Lung (tissue), 12 donors: Measurements from ENCODE around the gene ITPR1. TPM values are rescaled to one million over a fixed set of nuclear protein-coding genes. Genes with fewer than 3 reads are reported as not detected.

Source experiments
- ATAC-seq: fragments of 200-7000 bp; cut with Tn5 transposase; one replicate; pipeline ENCODE4 v1.9.1; 2020; ENCODE audit warnings: moderate number of reproducible peaks; ENCODE audit not compliant: insufficient read depth, low FRiP score
- DNase-seq, 3 donors: peaks; one replicate each; pipeline ENCODE4 v3.0.0-alpha.2; 2013 to 2017
- H3K27ac ChIP-seq, 2 donors: one replicate each; pipeline ENCODE4 v1.5.1; 2013; ENCODE audit warnings: mild to moderate bottlenecking in 2 of 2, moderate library complexity in 2 of 2, control low read depth in 1 of 2, inconsistent platforms in 1 of 2, low read depth in 1 of 2, low read length in 1 of 2
- H3K27me3 ChIP-seq, 3 donors: one replicate each; pipeline ENCODE4 v1.5.1; 2013; ENCODE audit warnings: low read length in 2 of 3; ENCODE audit not compliant: control insufficient read depth in 3 of 3, insufficient read depth in 3 of 3
- H3K36me3 ChIP-seq, 4 donors: one replicate each; pipeline ENCODE4 v1.5.1; 2013; ENCODE audit warnings: low read length in 4 of 4, mild to moderate bottlenecking in 1 of 4, moderate library complexity in 1 of 4; ENCODE audit not compliant: control insufficient read depth in 4 of 4, insufficient read depth in 4 of 4
- H3K4me1 ChIP-seq, 5 donors: one replicate each; pipeline ENCODE4 v1.5.1; 2013; ENCODE audit warnings: low read length in 5 of 5, mild to moderate bottlenecking in 2 of 5, moderate library complexity in 1 of 5; ENCODE audit not compliant: control insufficient read depth in 5 of 5, insufficient read depth in 5 of 5
- H3K4me3 ChIP-seq: one replicate; pipeline ENCODE4 v1.5.1; 2013; ENCODE audit warnings: mild to moderate bottlenecking, control low read depth, moderate library complexity
- H3K9ac ChIP-seq, 2 donors: one replicate each; pipeline ENCODE4 v1.5.1; 2013; ENCODE audit warnings: low read length in 2 of 2, control low read depth in 1 of 2; ENCODE audit not compliant: insufficient read depth in 1 of 2
- H3K9me3 ChIP-seq, 4 donors: one replicate each; pipeline ENCODE4 v1.5.1; 2013; ENCODE audit warnings: low read length in 3 of 4, mild to moderate bottlenecking in 1 of 4, moderate library complexity in 1 of 4; ENCODE audit not compliant: control insufficient read depth in 4 of 4, insufficient read depth in 3 of 4
- CTCF ChIP-seq: IDR thresholded peaks from 2 replicates; pipeline ENCODE4 v1.5.1; 2012; ENCODE audit warnings: mild to moderate bottlenecking; ENCODE audit errors: control extremely low read depth, extremely low read depth
- WGBS, 2 donors: extraction: QIAGEN DNeasy Blood & Tissue Kit; methylation state at CpG; one replicate each; pipeline ENCODE4 v1.1.7; 2013; 5-methylcytosine and 5-hydroxymethylcytosine counted together
- polyA plus RNA-seq, 2 donors: library from polyadenylated mRNA; stranded (reverse); fragments of 200-250 nt; gene quantifications; one replicate each; pipeline ENCODE4 v1.2.1, GENCODE V29; 2013
- total RNA-seq, 2 donors: library from RNA; depleted of rRNA in 1 of 2; stranded (reverse); fragments of >200 nt in 1 of 2; gene quantifications; one replicate each; pipeline ENCODE4 v1.2.1, GENCODE V29; 2014 to 2021
- donor health status: control.
- donor health status: control.
- donor health status: Bipolar disorder and iron deficiency.
- donor health status: healthy.
- donor health status: DM: yes; HTN: yes; CAD: no.

The ITPR1 gene
- total and polyA plus RNA-seq, 4 donors, result 12.4 to 152 (median 44.1) TPM

DNA sequence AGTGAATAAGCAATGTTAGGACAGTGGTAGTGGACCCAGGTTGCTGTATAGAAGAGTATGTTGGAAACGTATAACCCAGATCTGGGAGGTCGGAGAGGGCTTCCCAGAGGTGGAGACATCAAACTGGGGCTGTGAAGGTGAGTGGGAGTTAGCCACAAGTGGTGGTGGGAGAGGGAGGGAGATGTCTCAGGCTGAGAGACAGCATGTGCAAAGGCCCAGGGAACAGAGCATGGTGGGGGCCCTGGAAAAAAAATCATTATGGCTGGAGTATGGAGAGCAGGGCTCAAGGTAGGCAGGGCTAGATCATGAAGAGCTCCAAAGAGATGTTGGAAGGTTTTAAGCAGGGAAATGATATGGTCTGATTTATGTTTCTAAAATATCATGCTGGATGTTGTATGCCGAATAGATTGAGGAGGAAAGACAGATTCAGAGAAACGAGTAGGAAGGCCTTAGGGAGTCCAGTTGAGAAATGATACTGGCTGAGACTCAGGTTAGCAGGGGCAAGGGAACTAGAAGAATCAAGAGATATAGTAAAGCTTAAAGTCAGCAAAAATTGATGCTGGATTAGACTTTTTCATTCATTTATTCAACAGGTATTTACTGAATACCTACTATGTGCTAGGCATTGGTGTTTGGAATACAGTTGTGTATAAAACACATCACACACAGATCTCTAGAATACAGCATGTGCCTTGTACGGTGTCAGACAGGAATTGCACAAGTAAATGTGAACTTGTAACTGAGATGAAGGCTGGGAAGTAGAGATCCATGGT lies 17.0 kb downstream of the ITPR1 start:
- no peak for TF ChIP-seq CTCF
- H3K36me3 ChIP-seq, result no peaks in the 10 kb centered on the region
- ATAC-seq (no peak), DNase-seq (no peak)
- no peak overlapping the region for H3K4me3 ChIP-seq
- H3K9ac ChIP-seq, result no peak overlapping the region
- no peaks in the 10 kb centered on the region for H3K9me3 ChIP-seq
- H3K4me1 ChIP-seq, result peaks cover 5 to 58% (median 28%) of the 10 kb centered on the region in 5 donors
- no peaks in the 10 kb centered on the region for H3K27me3 ChIP-seq
- 89 to 90% methylated on average over 5 of the region's 5 CpGs for WGBS, 2 donors
- no peak overlapping the region for H3K27ac ChIP-seq

- ATAC-seq, result no peak
- WGBS, 2 donors, result 80 to 82% methylated on average over 7 of the region's 7 CpGs
- Histone ChIP-seq H3K4me3 (no peak overlapping the region), H3K36me3 (no peaks in the 10 kb centered on the region), H3K4me1 (peaks cover 2 to 52% (median 18%) of the 10 kb centered on the region in 5 donors), H3K9me3 (no peaks in the 10 kb centered on the region), H3K27ac (no peak overlapping the region), H3K27me3 (no peaks in the 10 kb centered on the region), H3K9ac (no peak overlapping the region)
- TF ChIP-seq CTCF, result no peak
- DNase-seq, result no peak
Observed at GRCh38 chr3:4511491-4512262, 18.5 kb downstream of the ITPR1 start.

- Histone ChIP-seq H3K9ac (no peak overlapping the region), H3K4me1 (peaks cover 2 to 47% (median 7%) of the 10 kb centered on the region in 5 donors), H3K27me3 (no peaks in the 10 kb centered on the region), H3K4me3 (no peak overlapping the region), H3K27ac (peak overlapping the region in 1 of 2 donors; percentile 10), H3K9me3 (no peaks in the 10 kb centered on the region), H3K36me3 (no peaks in the 10 kb centered on the region)
- TF ChIP-seq CTCF, result no peak
- ATAC-seq, result no peak
- WGBS, 2 donors, result 55 to 57% methylated on average over 15 of the region's 15 CpGs
- peak; percentile 71 to 87 (median 71) for DNase-seq
Observed at GRCh38 chr3:4512895-4513616, 19.9 kb downstream of the ITPR1 start.
